B cell (primary cell): Measurements from ENCODE around the gene FILIP1.

ENCODE experiments used
- EZH2 ChIP-seq: IDR thresholded peaks from 2 replicates; pipeline ENCODE4 v1.6.1; 2012; ENCODE audit warnings: borderline replicate concordance, low read depth, mild to moderate bottlenecking, moderate library complexity, low read length; ENCODE audit not compliant: insufficient read depth, poor library complexity, severe bottlenecking
- TF ChIP-seq, protein P1 (sequence below): fragments of 200-600 bp; IDR thresholded peaks from one replicate; pipeline ENCODE4 v1.8.0; 2022; ENCODE audit warnings: antibody characterized with exemption, mild to moderate bottlenecking

DNA sequence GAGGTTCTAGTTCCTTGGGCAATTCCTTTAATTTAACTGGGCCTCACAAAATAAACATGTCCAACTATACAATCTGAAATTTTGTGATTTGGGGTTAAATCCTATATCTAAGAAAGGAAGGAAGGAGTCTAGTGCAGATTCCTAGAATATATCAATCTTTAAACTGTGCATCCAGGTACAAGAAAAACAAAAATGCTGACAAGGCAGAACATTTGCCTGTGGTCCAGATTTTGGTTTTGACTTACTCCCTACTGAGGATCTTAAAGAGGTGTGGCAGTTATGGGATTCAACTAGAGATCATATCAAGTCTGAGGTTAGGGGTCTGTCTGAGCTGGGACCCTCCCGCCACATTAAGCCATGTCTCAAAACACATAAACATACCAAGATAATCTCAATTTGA, 232.3 kb downstream of the FILIP1 start:
- TF ChIP-seq, protein P1, sequence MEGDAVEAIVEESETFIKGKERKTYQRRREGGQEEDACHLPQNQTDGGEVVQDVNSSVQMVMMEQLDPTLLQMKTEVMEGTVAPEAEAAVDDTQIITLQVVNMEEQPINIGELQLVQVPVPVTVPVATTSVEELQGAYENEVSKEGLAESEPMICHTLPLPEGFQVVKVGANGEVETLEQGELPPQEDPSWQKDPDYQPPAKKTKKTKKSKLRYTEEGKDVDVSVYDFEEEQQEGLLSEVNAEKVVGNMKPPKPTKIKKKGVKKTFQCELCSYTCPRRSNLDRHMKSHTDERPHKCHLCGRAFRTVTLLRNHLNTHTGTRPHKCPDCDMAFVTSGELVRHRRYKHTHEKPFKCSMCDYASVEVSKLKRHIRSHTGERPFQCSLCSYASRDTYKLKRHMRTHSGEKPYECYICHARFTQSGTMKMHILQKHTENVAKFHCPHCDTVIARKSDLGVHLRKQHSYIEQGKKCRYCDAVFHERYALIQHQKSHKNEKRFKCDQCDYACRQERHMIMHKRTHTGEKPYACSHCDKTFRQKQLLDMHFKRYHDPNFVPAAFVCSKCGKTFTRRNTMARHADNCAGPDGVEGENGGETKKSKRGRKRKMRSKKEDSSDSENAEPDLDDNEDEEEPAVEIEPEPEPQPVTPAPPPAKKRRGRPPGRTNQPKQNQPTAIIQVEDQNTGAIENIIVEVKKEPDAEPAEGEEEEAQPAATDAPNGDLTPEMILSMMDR: no peak
- no peak for TF ChIP-seq EZH2
